Stomach smooth muscle (tissue), 2 donors: ENCODE results near the gene MIF4GD.
A peak's percentile ranks its signal among the peaks of the same experiment; 100 is the strongest.

Experiments
- H3K27ac ChIP-seq: one replicate; pipeline ENCODE4 v1.7.0; 2013; ENCODE audit warnings: mild to moderate bottlenecking, low read length, inconsistent platforms
- H3K27me3 ChIP-seq, 2 donors: one replicate each; pipeline ENCODE4 v1.7.0; 2013; ENCODE audit warnings: low read length in 2 of 2; ENCODE audit not compliant: insufficient read depth in 2 of 2, control insufficient read depth in 1 of 2
- H3K36me3 ChIP-seq, 2 donors: one replicate each; pipeline ENCODE4 v1.7.0; 2013; ENCODE audit warnings: low read length in 2 of 2; ENCODE audit not compliant: control insufficient read depth in 2 of 2, insufficient read depth in 2 of 2
- H3K4me1 ChIP-seq: one replicate; pipeline ENCODE4 v1.7.0; 2013; ENCODE audit warnings: low read length; ENCODE audit not compliant: control insufficient read depth, insufficient read depth
- H3K4me3 ChIP-seq, 2 donors: one replicate each; pipeline ENCODE4 v1.7.0; 2013; ENCODE audit warnings: low read length in 2 of 2
- H3K9ac ChIP-seq, 2 donors: one replicate each; pipeline ENCODE4 v1.7.0; 2013; ENCODE audit warnings: low read length in 2 of 2, mild to moderate bottlenecking in 1 of 2
- H3K9me3 ChIP-seq, 2 donors: one replicate each; pipeline ENCODE4 v1.7.0; 2013; ENCODE audit warnings: low read length in 2 of 2; ENCODE audit not compliant: control insufficient read depth in 2 of 2
- donor health status: healthy.
- donor health status: Pancreatic carcinoma.

Gene MIF4GD, protein sequence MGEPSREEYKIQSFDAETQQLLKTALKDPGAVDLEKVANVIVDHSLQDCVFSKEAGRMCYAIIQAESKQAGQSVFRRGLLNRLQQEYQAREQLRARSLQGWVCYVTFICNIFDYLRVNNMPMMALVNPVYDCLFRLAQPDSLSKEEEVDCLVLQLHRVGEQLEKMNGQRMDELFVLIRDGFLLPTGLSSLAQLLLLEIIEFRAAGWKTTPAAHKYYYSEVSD

GRCh38 chr17:75270966-75271232 is at the start of gene MIF4GD:
MIF4GD (minus strand) TSS chr17:75271231; CDS start chr17:75270195, 1,036 bp downstream.
- no peaks in the 10 kb centered on the region for H3K9me3 ChIP-seq
- H3K9ac ChIP-seq, result peak within 1 kb of the TSS; percentile 88 to 90
- peak within 1 kb of the TSS; percentile 85 for H3K27ac ChIP-seq
- peaks cover 38% of the 10 kb centered on the region for H3K4me1 ChIP-seq
- no peaks in the 10 kb centered on the region for H3K27me3 ChIP-seq
- peaks cover 13 to 15% of the 10 kb centered on the region in 2 donors for H3K36me3 ChIP-seq
- H3K4me3 ChIP-seq, result peak within 1 kb of the TSS; percentile 79 to 86

DNA sequence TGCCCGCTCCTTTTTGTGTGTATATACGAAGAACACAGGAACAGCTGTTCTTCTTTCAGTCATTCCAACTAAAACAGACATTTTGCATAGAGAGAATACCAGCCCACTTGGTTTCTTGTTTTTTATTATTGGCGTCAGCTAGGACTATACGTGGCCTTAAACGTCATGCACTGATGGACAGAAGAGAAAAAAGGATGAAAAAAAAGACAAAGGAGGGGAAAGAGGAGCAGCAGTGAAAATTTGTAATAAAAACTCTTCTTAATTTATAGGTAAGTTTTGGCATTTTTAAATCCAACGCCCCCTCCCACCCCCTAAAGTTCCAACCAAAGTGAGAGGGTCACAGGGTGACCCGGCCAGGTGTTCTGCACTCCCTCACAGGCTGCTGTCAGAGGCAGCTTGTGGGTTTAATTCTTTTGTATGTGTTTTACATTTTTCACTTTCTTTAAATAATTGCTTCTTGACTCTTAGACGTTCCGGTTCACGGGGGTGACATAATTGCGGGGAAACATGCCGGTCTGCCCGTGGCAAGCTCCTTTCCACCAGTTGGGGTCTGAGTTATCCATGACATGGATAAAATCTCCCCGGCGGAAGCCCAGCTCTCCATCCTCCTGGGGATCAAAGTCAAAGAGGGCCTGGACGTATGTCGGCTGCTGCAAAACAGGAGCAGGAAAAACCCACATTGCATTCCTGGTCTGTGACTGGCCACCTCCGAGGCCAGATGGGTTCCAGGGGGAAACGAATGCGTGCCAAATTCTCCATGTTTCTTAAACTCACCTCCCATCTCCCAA is 49.1 kb upstream of the MIF4GD start:
- H3K27me3 ChIP-seq, result no peaks in the 10 kb centered on the region
- peaks cover 7% of the 10 kb centered on the region for H3K4me1 ChIP-seq
- H3K9me3 ChIP-seq, result no peaks in the 10 kb centered on the region
- peaks cover 15 to 17% of the 10 kb centered on the region in 2 donors for H3K36me3 ChIP-seq
- peak overlapping the region; percentile 41 for H3K27ac ChIP-seq
- no peak overlapping the region for H3K9ac ChIP-seq
- no peak overlapping the region for H3K4me3 ChIP-seq

- Histone ChIP-seq H3K27ac (no peak overlapping the region), H3K9ac (no peak overlapping the region), H3K36me3 (peaks cover 15 to 17% of the 10 kb centered on the region in 2 donors)
Measured at GRCh38 chr17:75318615-75319222, 47.7 kb upstream of the MIF4GD start.

GRCh38 chr17:75318211-75318610 is 47.2 kb upstream of the MIF4GD start:
- Histone ChIP-seq H3K4me1 (peaks cover 7% of the 10 kb centered on the region), H3K9ac (no peak overlapping the region), H3K27me3 (no peaks in the 10 kb centered on the region), H3K36me3 (peaks cover 15 to 17% of the 10 kb centered on the region in 2 donors), H3K9me3 (no peaks in the 10 kb centered on the region), H3K4me3 (no peak overlapping the region), H3K27ac (no peak overlapping the region)

More at GRCh38 chr17:75318615-75319222, 47.7 kb upstream of the MIF4GD start:
- no peak overlapping the region for H3K4me3 ChIP-seq
- no peaks in the 10 kb centered on the region for H3K9me3 ChIP-seq
- H3K4me1 ChIP-seq, result peaks cover 7% of the 10 kb centered on the region
- no peaks in the 10 kb centered on the region for H3K27me3 ChIP-seq

- H3K27me3 ChIP-seq, result no peaks in the 10 kb centered on the region
- H3K4me1 ChIP-seq, result peaks cover 7% of the 10 kb centered on the region
- no peak overlapping the region for H3K27ac ChIP-seq
- peaks cover 15 to 17% of the 10 kb centered on the region in 2 donors for H3K36me3 ChIP-seq
- H3K9ac ChIP-seq, result no peak overlapping the region
- H3K4me3 ChIP-seq, result no peak overlapping the region
- H3K9me3 ChIP-seq, result no peaks in the 10 kb centered on the region
Measured at GRCh38 chr17:75317671-75318070, 46.6 kb upstream of the MIF4GD start.

DNA sequence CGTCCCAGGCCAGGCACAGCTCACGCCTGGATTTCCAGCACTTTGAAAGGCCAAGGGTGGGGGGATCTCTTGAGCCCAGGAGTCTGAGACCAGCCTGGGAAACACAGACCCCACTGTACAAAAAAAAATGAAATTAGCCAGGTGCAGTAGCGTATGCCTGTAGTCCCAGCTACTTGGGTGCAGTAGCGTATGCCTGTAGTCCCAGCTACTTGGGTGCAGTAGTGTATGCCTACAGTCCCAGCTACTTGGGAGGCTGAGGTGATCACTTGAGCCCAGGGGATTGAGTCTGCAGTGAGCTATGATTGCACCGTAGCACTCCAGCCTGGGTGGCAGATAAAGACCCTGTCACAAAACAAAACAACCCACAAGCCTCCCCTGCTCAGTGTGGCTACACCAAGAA is 45.2 kb upstream of the MIF4GD start:
- Histone ChIP-seq H3K9me3 (no peaks in the 10 kb centered on the region), H3K4me1 (peaks cover 7% of the 10 kb centered on the region), H3K36me3 (peaks cover 8 to 14% of the 10 kb centered on the region in 2 donors), H3K27me3 (no peaks in the 10 kb centered on the region), H3K27ac (no peak overlapping the region), H3K4me3 (no peak overlapping the region), H3K9ac (no peak overlapping the region)

- Histone ChIP-seq H3K4me3 (no peak overlapping the region), H3K36me3 (peaks cover 5 to 12% of the 10 kb centered on the region in 2 donors), H3K9me3 (no peaks in the 10 kb centered on the region), H3K4me1 (peaks cover 4% of the 10 kb centered on the region), H3K27ac (no peak overlapping the region), H3K9ac (no peak overlapping the region), H3K27me3 (no peaks in the 10 kb centered on the region)
Measured at GRCh38 chr17:75315541-75316243, 44.7 kb upstream of the MIF4GD start.

- no peaks in the 10 kb centered on the region for H3K4me1 ChIP-seq
- no peaks in the 10 kb centered on the region for H3K9me3 ChIP-seq
- H3K9ac ChIP-seq, result no peak overlapping the region
- peak overlapping the region; percentile 18 for H3K27ac ChIP-seq
- H3K36me3 ChIP-seq, result peaks cover 0 to 6% of the 10 kb centered on the region in 2 donors
- H3K27me3 ChIP-seq, result no peaks in the 10 kb centered on the region
- H3K4me3 ChIP-seq, result no peak overlapping the region
Measured at GRCh38 chr17:75313941-75314551, 43.0 kb upstream of the MIF4GD start.

- Histone ChIP-seq H3K4me3 (no peak overlapping the region), H3K27me3 (no peaks in the 10 kb centered on the region), H3K36me3 (no peaks in the 10 kb centered on the region), H3K27ac (no peak overlapping the region), H3K9me3 (no peaks in the 10 kb centered on the region), H3K9ac (no peak overlapping the region), H3K4me1 (no peaks in the 10 kb centered on the region)
Measured at GRCh38 chr17:75308732-75309629, 38.0 kb upstream of the MIF4GD start.
